Natural killer cell (primary cell): ENCODE measurements around the gene CTTNBP2NL. TPM values are rescaled to one million over a fixed set of nuclear protein-coding genes. Genes with fewer than 3 reads are reported as not detected.

Experiments used
- ATAC-seq, 3 donors: fragments of 150-1000 bp in 2 of 3; fragments of 200-7000 bp in 1 of 3; cut with Tn5 transposase; 1 replicate in 1 of 3; 2 replicates in 2 of 3; pipeline ENCODE4 v1.10.0; 2021; ENCODE audit warnings: mild to moderate bottlenecking in 2 of 3, moderate library complexity in 2 of 3
- DNase-seq, 2 donors: peaks; one replicate each; pipeline versions ENCODE4 v3.0.0 to v3.0.0-alpha.2; 2013 to 2021; ENCODE audit warnings: mixed read lengths in 1 of 2
- H3K27ac ChIP-seq: one replicate; pipeline ENCODE4 v1.5.1; 2013; ENCODE audit warnings: mild to moderate bottlenecking, low read length
- H3K27me3 ChIP-seq: one replicate; pipeline ENCODE4 v1.6.1; 2013; ENCODE audit warnings: low read length; ENCODE audit not compliant: control insufficient read depth, insufficient read depth
- H3K36me3 ChIP-seq: one replicate; pipeline ENCODE4 v1.6.1; 2013; ENCODE audit warnings: low read length; ENCODE audit not compliant: control insufficient read depth, insufficient read depth
- H3K4me1 ChIP-seq: one replicate; pipeline ENCODE4 v1.6.1; 2013; ENCODE audit warnings: low read length; ENCODE audit not compliant: control insufficient read depth, insufficient read depth
- H3K4me3 ChIP-seq: one replicate; pipeline ENCODE4 v1.5.1; 2013; ENCODE audit warnings: low read length
- H3K9me3 ChIP-seq: one replicate; pipeline ENCODE4 v1.6.1; 2013; ENCODE audit warnings: low read length; ENCODE audit not compliant: control insufficient read depth, insufficient read depth
- H3K27ac Mint-ChIP-seq, 2 donors: one replicate each; pipeline ENCODE4 v1.8.0; 2022; ENCODE audit warnings: mild to moderate bottlenecking in 2 of 2, mixed read lengths in 2 of 2, moderate library complexity in 1 of 2
- H3K27me3 Mint-ChIP-seq, 2 donors: one replicate each; pipeline ENCODE4 v1.8.0; 2022; ENCODE audit warnings: low read depth in 2 of 2, mixed read lengths in 2 of 2
- H3K36me3 Mint-ChIP-seq: one replicate; pipeline ENCODE4 v1.8.0; 2022; ENCODE audit warnings: mixed read lengths
- H3K4me1 Mint-ChIP-seq, 2 donors: one replicate each; pipeline ENCODE4 v1.8.0; 2022; ENCODE audit warnings: mixed read lengths in 2 of 2
- H3K4me3 Mint-ChIP-seq: one replicate; pipeline ENCODE4 v1.8.0; 2022; ENCODE audit warnings: mild to moderate bottlenecking, moderate library complexity, mixed read lengths
- H3K9me3 Mint-ChIP-seq, 2 donors: one replicate each; pipeline ENCODE4 v1.8.0; 2022; ENCODE audit warnings: mixed read lengths in 2 of 2
- CTCF ChIP-seq: fragments of 200-600 bp; IDR thresholded peaks from one replicate; pipeline ENCODE4 v1.8.0; 2022; ENCODE audit warnings: antibody characterized with exemption
- WGBS: methylation state at CpG from one replicate; pipeline ENCODE4 v1.1.7; 2013; ENCODE audit warnings: missing lambda C conversion rate; ENCODE audit not compliant: insufficient coverage; 5-methylcytosine and 5-hydroxymethylcytosine counted together
- intact Hi-C: fragments of 100-400 bp; cut with micrococcal nuclease; formaldehyde crosslinking; loops from one replicate; pipeline ENCODE4 v1.14.2; 2022
- total RNA-seq, 4 donors: library from RNA; stranded (reverse); fragments of 120-200 nt in 1 of 4; gene quantifications; one replicate each; pipeline versions ENCODE4 v1.2.3 to v1.2.4, GENCODE V29; 2013 to 2022

The CTTNBP2NL gene
- total RNA-seq, 3 donors from 2014 or later (not counting 1 experiment from before 2014, with no cell fraction given) = 0.07 to 0.94 (median 0.15) TPM

- peak; percentile 88 to 94 (median 93) for ATAC-seq
- Mint-ChIP-seq H3K27me3 (peaks cover 37 to 49% of the 10 kb centered on the region in 2 donors), H3K4me1 (peaks cover 15 to 17% of the 10 kb centered on the region in 2 donors), H3K4me3 (peak overlapping the region; percentile 37), H3K27ac (no peak overlapping the region), H3K9me3 (no peaks in the 10 kb centered on the region), H3K36me3 (no peaks in the 10 kb centered on the region)
- no peak overlapping the region for H3K4me3 ChIP-seq
- no peaks in the 10 kb centered on the region for H3K36me3 ChIP-seq
- DNase-seq = peak; percentile 61 to 91
- H3K4me1 ChIP-seq = peaks cover 18% of the 10 kb centered on the region
- peaks cover 2% of the 10 kb centered on the region for H3K27me3 ChIP-seq
- H3K27ac ChIP-seq = no peak overlapping the region
- H3K9me3 ChIP-seq = no peaks in the 10 kb centered on the region
- intact Hi-C loops = loop anchor here (1.0 to 10.0 kb wide), 3 partner anchors 75 to 414 kb away; partner anchors contain the start of gene RHOC
- 11% methylated on average over 11 of the region's 15 CpGs for WGBS
- TF ChIP-seq CTCF = peak; percentile 81
Observed at GRCh38 chr1:112390775-112391602, 5.0 kb upstream of the CTTNBP2NL start.

- H3K4me1 ChIP-seq = peaks cover 23% of the 10 kb centered on the region
- H3K27ac ChIP-seq = no peak overlapping the region
- Mint-ChIP-seq H3K4me1 (peaks cover 19 to 22% of the 10 kb centered on the region in 2 donors), H3K4me3 (no peak overlapping the region), H3K27ac (no peak overlapping the region), H3K27me3 (peaks cover 39 to 49% of the 10 kb centered on the region in 2 donors), H3K9me3 (no peaks in the 10 kb centered on the region), H3K36me3 (no peaks in the 10 kb centered on the region)
- intact Hi-C loops = loop anchor here (1.0 to 10.0 kb wide), 3 partner anchors 75 to 413 kb away; partner anchors contain the start of gene RHOC
- no peaks in the 10 kb centered on the region for H3K36me3 ChIP-seq
- H3K27me3 ChIP-seq = peaks cover 4% of the 10 kb centered on the region
- no peak for TF ChIP-seq CTCF
- DNase-seq (no peak), ATAC-seq (no peak)
- no peak overlapping the region for H3K4me3 ChIP-seq
- H3K9me3 ChIP-seq = no peaks in the 10 kb centered on the region
- WGBS = 95% methylated on average over 11 of the region's 11 CpGs
Observed at GRCh38 chr1:112391603-112391940, 4.4 kb upstream of the CTTNBP2NL start.

DNA sequence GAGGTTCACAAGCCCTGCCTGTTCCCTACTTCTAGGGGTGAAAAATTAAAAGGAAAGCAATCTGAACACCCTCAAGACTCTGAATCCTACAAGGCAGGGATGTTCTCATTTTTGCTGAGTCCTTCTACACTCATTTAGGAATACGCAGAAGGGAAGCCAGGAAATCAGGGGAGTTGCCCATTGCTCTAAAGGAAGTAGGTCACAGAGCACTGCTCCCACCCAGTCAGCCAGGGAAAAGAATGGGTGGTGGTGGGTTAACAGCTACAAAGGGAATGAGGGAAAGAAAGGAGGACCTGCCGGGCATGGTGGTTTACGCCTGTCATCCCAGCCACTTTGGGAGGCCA, 2.4 kb upstream of the CTTNBP2NL start:
- H3K4me1 ChIP-seq = peaks cover 28% of the 10 kb centered on the region
- H3K27ac ChIP-seq = no peak overlapping the region
- H3K9me3 Mint-ChIP-seq = no peaks in the 10 kb centered on the region
- no peaks in the 10 kb centered on the region for H3K9me3 ChIP-seq
- DNase-seq (no peak), ATAC-seq (no peak)
- H3K27ac Mint-ChIP-seq = no peak overlapping the region
- H3K27me3 Mint-ChIP-seq = peaks cover 29 to 35% of the 10 kb centered on the region in 2 donors
- H3K36me3 Mint-ChIP-seq = no peaks in the 10 kb centered on the region
- no peak for TF ChIP-seq CTCF
- intact Hi-C loops = loop anchor here (10.0 kb wide), 1 partner anchor 411 kb away; no protein-coding TSS in a partner anchor
- H3K4me3 ChIP-seq = no peak overlapping the region
- H3K4me1 Mint-ChIP-seq = peaks cover 25 to 28% of the 10 kb centered on the region in 2 donors
- H3K36me3 ChIP-seq = no peaks in the 10 kb centered on the region
- peaks cover 8% of the 10 kb centered on the region for H3K27me3 ChIP-seq
- no peak overlapping the region for H3K4me3 Mint-ChIP-seq
- WGBS = 82% methylated on average over 3 of the region's 3 CpGs
